Activated naive CD8-positive, alpha-beta T cell treated with anti-CD3 and anti-CD28 coated beads for 36 hours (primary cell): ENCODE results near the gene ADCY5. TPM values are rescaled to one million over a fixed set of nuclear protein-coding genes. Genes with fewer than 3 reads are reported as not detected.

Experiments used
- DNase-seq: peaks from one replicate; pipeline ENCODE4 v3.0.0; 2021
- H3K27ac Mint-ChIP-seq: one replicate; pipeline ENCODE4 v1.8.0; 2022; ENCODE audit warnings: mild to moderate bottlenecking, moderate library complexity, mixed read lengths
- H3K27me3 Mint-ChIP-seq: one replicate; pipeline ENCODE4 v1.8.0; 2022; ENCODE audit warnings: mild to moderate bottlenecking, mixed read lengths
- H3K36me3 Mint-ChIP-seq: one replicate; pipeline ENCODE4 v1.8.0; 2021; ENCODE audit warnings: mild to moderate bottlenecking, mixed read lengths
- H3K4me1 Mint-ChIP-seq: one replicate; pipeline ENCODE4 v1.8.0; 2021; ENCODE audit warnings: mixed read lengths
- H3K4me3 Mint-ChIP-seq: one replicate; pipeline ENCODE4 v1.8.0; 2022; ENCODE audit warnings: mild to moderate bottlenecking, moderate library complexity, mixed read lengths
- H3K9me3 Mint-ChIP-seq: one replicate; pipeline ENCODE4 v1.8.0; 2022; ENCODE audit warnings: mixed read lengths
- total RNA-seq, 2 experiments: library from RNA; stranded (reverse); gene quantifications; one replicate each; pipeline ENCODE4 v1.2.3, GENCODE V29; 2021

The ADCY5 gene
- total RNA-seq, 2 experiments from 2014 or later, result not detected

DNA sequence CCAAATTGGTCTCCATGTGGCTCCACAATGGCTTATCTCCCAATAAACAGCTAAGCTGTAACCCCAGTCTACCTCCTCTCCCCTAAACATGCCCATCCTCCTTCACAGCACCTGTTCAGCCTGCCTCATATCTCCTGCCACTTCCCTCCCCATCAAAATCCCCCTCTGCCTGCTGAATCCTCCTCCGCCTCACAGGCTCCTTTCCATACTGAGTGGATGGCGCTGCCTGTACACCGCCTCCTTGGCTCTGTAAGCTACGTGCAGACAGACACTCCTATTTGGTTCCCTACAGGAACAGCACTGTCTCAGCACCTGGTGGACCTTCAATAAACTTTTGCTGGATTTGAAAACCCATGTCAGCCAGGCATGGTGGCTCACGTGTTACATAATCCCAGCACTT lies 53.7 kb downstream of the ADCY5 start:
- H3K4me1 Mint-ChIP-seq, result no peaks in the 10 kb centered on the region
- H3K27me3 Mint-ChIP-seq, result peaks cover 22% of the 10 kb centered on the region
- H3K36me3 Mint-ChIP-seq, result no peaks in the 10 kb centered on the region
- no peak overlapping the region for H3K4me3 Mint-ChIP-seq
- no peaks in the 10 kb centered on the region for H3K9me3 Mint-ChIP-seq
- H3K27ac Mint-ChIP-seq, result no peak overlapping the region
- no peak for DNase-seq

DNA sequence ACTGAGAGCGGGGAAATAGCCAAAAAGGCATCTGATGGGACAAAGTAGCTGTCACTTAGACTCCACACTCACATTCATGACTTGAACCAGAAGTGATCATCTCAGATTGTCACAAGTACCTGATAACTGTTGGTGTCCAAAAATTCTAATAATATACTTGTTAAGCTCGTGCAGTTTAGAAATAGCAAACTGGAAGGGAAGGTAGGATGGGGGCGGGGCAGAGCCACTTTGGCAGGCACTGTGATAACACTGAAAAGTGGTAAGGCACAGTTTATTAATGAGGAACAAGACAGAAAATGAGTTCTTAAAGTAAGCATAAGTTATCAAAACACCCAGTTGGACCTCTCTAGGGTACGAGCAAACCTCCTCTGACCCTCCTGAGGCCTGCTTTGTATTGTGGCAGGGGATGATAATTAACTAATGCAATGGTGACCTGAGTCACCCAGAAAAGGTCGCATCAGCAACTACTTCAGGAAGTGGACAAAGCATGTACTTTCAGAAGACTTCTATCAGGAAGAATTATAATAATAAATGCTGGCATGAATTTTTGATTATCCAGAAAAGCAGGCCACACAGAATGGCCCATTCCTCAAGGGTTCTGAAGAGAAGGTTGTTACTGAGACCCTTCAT lies 54.4 kb downstream of the ADCY5 start:
- Mint-ChIP-seq H3K36me3 (no peaks in the 10 kb centered on the region), H3K27me3 (peaks cover 22% of the 10 kb centered on the region)

DNA sequence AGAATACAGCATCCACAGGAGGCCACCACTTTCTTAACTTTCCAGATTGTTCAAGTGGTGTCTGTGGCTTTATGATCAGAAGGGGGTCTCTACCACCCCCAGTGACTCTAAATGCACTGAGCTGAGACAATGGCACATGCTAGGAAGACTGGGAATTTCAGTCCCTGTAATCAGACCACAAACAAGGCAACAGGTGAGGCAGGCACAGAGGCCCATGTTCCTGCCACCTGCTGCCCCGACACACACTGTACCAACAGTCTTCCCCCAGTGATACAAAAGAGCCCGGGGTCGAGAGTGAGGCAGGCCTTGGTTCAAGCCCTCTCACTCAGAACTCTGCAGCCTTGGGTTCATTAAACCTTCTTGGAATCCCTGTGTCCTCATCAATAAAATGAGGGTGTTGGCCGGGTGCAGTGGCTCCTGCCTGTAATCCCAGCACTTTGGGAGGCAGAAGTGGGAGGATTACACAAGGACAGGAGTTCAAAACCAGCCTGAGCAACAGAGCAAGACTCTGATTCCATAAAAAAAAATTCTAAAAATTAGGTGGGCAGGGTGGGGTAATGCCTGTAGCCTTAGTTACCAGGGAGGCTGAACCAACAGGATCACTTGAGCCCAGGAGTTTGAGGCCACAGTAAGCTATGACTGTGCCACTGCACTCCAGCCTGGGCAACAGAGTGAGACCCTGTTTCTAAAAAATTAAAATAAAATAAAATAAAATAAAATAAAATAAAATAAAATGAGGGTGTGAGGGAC lies 55.8 kb downstream of the ADCY5 start:
- Mint-ChIP-seq H3K4me1 (no peaks in the 10 kb centered on the region), H3K4me3 (no peak overlapping the region), H3K27ac (no peak overlapping the region), H3K27me3 (peaks cover 17% of the 10 kb centered on the region), H3K36me3 (no peaks in the 10 kb centered on the region), H3K9me3 (no peaks in the 10 kb centered on the region)
- DNase-seq, result no peak

More for the DNA sequence above, 54.4 kb downstream of the ADCY5 start:
- Mint-ChIP-seq H3K4me3 (no peak overlapping the region), H3K27ac (no peak overlapping the region), H3K9me3 (no peaks in the 10 kb centered on the region), H3K4me1 (no peaks in the 10 kb centered on the region)
- DNase-seq, result no peak

DNA sequence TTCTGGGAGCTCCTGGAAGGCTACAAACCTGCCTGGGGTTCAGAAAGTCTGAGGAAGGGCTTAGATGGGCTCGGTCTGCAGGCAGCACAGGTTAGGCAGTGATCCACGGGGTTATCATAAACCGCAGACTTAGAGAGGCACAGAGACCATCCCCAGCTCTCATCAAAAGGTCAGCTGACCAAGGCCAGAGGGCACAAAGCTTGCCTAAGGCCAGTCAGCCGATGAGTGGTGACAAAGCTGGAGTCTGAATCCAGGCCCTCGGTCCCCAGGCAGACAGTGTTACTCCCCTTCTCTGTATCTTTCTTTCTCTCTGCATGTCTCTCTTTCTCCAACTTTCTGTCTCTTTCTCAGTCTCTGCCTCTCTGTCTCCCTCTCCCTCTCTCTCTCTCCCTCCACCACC lies 56.5 kb downstream of the ADCY5 start:
- no peak overlapping the region for H3K27ac Mint-ChIP-seq
- no peak for DNase-seq
- no peak overlapping the region for H3K4me3 Mint-ChIP-seq
- H3K27me3 Mint-ChIP-seq, result peaks cover 17% of the 10 kb centered on the region
- H3K36me3 Mint-ChIP-seq, result no peaks in the 10 kb centered on the region
- H3K9me3 Mint-ChIP-seq, result no peaks in the 10 kb centered on the region
- no peaks in the 10 kb centered on the region for H3K4me1 Mint-ChIP-seq

DNA sequence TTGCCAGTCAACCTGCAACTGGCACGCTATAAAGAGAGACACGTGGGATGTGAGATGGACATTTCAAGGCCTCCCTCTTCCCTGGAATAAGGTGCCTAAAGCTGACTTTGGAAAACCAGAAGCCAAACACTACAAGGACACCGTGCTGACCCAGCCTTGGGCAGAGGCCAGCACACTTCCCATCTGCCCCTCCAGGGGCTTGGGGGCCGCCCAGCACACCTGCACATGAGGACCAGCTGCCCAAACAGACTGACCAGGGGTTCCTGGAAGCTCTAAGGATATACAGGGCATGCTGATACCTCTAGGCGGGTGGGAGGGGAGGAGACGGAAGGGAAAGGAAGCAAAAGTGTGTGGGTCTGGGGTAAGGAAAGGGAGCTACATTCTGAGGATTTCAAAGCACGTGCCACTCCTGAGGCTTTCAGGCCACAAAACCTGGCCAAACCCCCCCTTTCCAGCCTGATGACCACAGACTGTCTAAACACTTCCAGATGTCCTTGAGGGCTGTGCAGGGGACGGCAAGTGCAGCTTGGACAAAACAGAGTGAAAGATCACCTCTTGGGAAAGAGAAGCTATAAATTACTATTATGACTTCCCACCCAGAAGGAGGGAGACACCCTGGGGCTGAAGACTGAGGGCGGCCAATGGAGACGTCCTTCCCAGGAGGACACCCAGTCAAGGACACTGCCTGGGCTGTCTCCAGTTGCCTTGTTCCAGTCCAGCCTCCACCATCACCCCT lies 57.9 kb downstream of the ADCY5 start:
- H3K9me3 Mint-ChIP-seq, result no peaks in the 10 kb centered on the region
- H3K4me1 Mint-ChIP-seq, result no peaks in the 10 kb centered on the region
- H3K36me3 Mint-ChIP-seq, result no peaks in the 10 kb centered on the region
- no peak overlapping the region for H3K4me3 Mint-ChIP-seq
- peaks cover 17% of the 10 kb centered on the region for H3K27me3 Mint-ChIP-seq
- no peak overlapping the region for H3K27ac Mint-ChIP-seq
- DNase-seq, result no peak

DNA sequence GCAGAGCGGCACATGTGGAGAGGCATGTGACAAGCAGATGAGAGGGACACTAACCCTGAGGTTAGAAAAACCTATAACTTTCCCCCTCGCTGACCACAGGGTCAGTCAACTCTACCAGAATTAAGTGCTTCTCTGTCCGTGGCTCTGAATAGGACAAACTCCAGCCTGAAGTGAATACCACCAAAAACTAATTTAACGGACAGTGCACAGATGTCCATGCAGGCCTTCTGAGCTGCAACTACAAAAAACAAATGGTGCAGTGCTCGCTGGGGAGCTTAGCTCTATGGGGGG lies 59.3 kb downstream of the ADCY5 start:
- DNase-seq, result no peak
- Mint-ChIP-seq H3K36me3 (no peaks in the 10 kb centered on the region), H3K27ac (no peak overlapping the region), H3K27me3 (peaks cover 10% of the 10 kb centered on the region), H3K9me3 (no peaks in the 10 kb centered on the region), H3K4me3 (no peak overlapping the region), H3K4me1 (no peaks in the 10 kb centered on the region)

DNA sequence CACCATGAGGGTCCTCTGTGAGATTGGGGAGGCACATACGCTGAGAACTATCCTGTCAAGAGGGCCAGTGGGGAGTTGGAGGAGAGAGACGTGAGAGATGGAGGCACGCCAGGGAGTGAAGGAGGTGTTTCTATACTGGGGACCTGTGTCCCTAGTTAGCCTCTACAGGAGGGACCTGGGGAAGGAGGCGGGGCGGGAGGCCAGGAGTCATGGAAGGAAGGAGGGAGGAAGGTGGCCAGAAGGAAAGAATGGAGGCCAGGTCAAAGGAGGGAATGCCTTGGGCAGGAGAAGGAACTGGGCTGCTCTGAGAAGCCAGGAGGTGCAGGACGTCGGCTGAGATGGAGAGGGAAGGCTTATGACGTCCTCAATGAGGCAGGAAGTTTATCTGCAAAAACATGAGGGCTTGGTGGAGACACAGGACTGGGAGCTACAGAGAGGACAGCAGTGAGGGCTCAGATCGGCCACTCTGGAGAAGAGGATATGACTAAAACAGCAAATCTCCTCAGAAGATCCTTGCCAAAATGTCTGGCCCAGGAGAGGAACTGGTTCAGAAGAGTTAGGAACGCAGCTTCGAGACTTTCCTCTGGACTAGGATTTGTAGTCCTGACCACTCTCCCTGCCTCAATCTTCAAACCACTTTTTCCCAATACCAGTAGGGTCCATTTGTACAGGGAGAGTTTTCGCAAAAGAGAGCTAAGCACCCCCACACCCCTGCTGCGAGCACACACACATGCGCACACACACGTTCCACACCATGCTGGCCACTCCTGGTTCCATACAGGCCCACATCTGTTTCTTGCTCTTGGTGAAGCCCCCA lies 59.9 kb downstream of the ADCY5 start:
- Mint-ChIP-seq H3K9me3 (no peaks in the 10 kb centered on the region), H3K27me3 (peaks cover 5% of the 10 kb centered on the region), H3K4me1 (no peaks in the 10 kb centered on the region), H3K36me3 (no peaks in the 10 kb centered on the region), H3K27ac (no peak overlapping the region), H3K4me3 (no peak overlapping the region)
- DNase-seq, result no peak

DNA sequence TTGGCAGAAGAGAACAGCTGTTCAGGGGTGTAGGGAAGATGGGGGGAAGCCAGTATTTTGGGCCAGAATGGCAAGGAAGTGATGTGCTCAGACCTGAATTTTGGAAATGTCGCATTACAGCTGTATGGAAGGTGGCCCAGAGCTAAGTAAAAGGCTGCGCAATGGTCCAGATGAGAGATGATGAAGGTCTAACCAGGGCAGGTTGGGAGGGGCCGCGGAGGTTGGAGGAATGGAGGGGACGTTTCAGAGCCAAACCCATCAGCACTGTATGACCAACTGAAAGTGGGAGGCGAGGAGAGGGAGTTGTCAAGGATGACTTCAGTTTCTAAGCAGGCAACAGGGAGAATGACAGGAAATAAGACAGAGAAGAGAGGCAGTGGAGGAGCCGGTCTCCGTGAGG lies 60.8 kb downstream of the ADCY5 start:
- H3K36me3 Mint-ChIP-seq, result no peaks in the 10 kb centered on the region
- H3K4me3 Mint-ChIP-seq, result no peak overlapping the region
- DNase-seq, result no peak
- H3K27me3 Mint-ChIP-seq, result peaks cover 4% of the 10 kb centered on the region
- H3K4me1 Mint-ChIP-seq, result no peaks in the 10 kb centered on the region
- H3K27ac Mint-ChIP-seq, result no peak overlapping the region
- no peaks in the 10 kb centered on the region for H3K9me3 Mint-ChIP-seq

DNA sequence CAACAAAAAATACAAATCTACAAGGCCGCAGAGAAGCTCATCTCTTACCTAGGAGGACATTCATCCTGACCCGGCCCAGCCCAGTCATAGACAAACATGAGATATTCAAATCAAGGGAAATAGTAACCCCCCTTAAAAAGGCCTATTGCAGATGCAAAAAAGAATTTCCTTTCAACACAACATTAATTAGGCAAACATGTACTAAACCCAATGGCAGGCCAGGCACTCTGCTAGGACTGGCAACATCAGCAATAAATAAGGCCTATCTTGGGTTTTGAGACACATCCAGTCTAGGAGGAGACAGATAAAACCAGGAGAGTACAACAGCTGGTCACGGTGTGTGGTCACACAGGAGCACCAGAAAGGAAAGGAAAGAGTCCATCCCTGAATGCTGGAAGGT lies 61.4 kb downstream of the ADCY5 start:
- Mint-ChIP-seq H3K4me1 (no peaks in the 10 kb centered on the region), H3K27me3 (peaks cover 4% of the 10 kb centered on the region), H3K36me3 (no peaks in the 10 kb centered on the region), H3K27ac (no peak overlapping the region), H3K4me3 (no peak overlapping the region), H3K9me3 (no peaks in the 10 kb centered on the region)
- DNase-seq, result no peak

DNA sequence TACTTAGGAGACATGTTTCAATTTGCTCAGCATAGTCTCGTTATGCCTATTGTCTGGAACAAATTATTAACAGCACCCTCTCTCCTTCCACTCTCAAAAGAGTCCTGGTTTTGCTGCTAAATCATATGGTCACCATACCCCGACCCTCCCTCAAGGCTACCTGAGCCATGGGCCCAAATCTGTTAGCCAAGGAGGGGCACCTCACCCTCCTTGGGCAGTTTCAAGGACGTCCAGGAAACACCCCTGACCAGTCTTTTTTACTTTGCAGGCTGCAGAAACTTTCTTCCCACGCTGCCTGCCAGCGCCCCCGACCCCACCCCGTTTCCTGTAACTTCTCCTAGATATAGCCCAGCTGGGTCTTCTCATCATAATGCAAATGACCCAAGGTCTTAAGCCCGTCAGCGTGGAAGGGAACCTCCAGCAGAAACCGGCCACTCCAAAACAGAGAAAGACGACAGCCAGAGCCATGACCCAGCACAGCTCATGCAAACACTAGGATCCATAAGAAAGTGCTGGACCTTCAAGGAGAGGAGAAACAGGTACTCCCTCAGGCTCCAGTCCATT lies 62.3 kb downstream of the ADCY5 start:
- no peak for DNase-seq
- H3K27me3 Mint-ChIP-seq, result peaks cover 4% of the 10 kb centered on the region
- H3K9me3 Mint-ChIP-seq, result no peaks in the 10 kb centered on the region
- H3K4me3 Mint-ChIP-seq, result no peak overlapping the region
- H3K27ac Mint-ChIP-seq, result no peak overlapping the region
- no peaks in the 10 kb centered on the region for H3K4me1 Mint-ChIP-seq
- H3K36me3 Mint-ChIP-seq, result no peaks in the 10 kb centered on the region

DNA sequence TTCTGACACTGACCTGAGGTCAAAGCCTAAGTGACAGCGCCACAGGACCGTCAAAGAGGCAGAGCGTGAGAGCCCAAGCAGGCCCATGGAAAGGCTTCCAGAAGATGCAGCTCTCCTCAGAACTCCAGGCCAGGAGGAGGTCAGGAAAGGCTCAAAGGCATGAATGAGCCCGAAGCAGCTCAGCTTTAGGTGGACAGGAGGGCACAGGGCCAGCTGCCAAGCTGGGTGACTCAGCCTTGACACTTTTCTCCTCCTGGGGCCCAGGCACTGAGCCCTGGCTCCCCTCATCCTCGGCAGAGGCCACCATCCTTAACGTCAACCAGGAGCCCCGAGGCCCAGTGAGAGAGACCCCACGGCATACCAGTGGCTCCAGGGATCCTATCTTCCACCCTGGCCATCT lies 62.9 kb downstream of the ADCY5 start:
- no peaks in the 10 kb centered on the region for H3K36me3 Mint-ChIP-seq
- no peak for DNase-seq
- no peaks in the 10 kb centered on the region for H3K4me1 Mint-ChIP-seq
- H3K27ac Mint-ChIP-seq, result no peak overlapping the region
- no peak overlapping the region for H3K4me3 Mint-ChIP-seq
- peaks cover 4% of the 10 kb centered on the region for H3K27me3 Mint-ChIP-seq
- H3K9me3 Mint-ChIP-seq, result no peaks in the 10 kb centered on the region

DNA sequence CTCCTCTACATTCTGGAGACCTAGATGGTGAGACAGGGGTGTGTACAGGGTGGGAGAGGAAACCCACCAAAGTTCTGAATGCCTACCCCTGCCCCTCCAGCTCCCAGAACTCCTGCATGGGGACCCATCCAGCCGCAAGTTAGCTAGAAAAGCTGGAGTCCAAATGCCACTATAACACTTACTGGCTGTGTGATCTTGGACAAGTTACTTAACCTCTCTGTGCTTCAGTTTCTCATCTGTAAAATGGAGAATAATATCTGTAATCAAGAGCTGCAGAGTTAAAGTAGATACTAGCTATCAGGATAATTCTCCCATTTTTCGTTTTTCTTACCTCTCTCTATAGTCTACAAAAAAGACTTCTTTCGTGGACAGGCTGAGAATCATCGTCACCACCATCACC lies 63.4 kb downstream of the ADCY5 start:
- H3K27me3 Mint-ChIP-seq, result peaks cover 4% of the 10 kb centered on the region
- H3K4me3 Mint-ChIP-seq, result no peak overlapping the region
- H3K36me3 Mint-ChIP-seq, result no peaks in the 10 kb centered on the region
- no peak overlapping the region for H3K27ac Mint-ChIP-seq
- no peaks in the 10 kb centered on the region for H3K9me3 Mint-ChIP-seq
- no peaks in the 10 kb centered on the region for H3K4me1 Mint-ChIP-seq
- no peak for DNase-seq

DNA sequence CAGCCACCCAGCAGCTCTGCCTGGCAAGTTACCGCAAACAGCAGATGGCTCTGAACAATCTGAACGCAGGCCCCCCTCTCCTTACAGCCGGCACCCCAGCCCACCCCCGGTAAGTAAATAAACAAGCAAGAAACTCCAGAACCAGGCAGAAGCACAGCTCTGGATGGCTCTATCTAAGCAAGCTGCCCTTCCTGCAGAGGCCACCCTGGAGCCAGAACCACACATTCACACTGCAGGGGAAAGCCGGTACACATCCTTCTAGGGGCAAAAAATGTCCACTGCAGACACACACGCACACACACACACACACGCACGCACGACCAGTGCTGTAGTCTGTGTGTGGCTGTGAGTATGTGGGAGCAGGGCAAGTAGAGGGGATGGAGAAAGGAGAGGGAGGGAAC lies 63.9 kb downstream of the ADCY5 start:
- H3K9me3 Mint-ChIP-seq, result no peaks in the 10 kb centered on the region
- H3K27me3 Mint-ChIP-seq, result peaks cover 4% of the 10 kb centered on the region
- no peaks in the 10 kb centered on the region for H3K4me1 Mint-ChIP-seq
- DNase-seq, result no peak
- no peak overlapping the region for H3K27ac Mint-ChIP-seq
- no peaks in the 10 kb centered on the region for H3K36me3 Mint-ChIP-seq
- H3K4me3 Mint-ChIP-seq, result no peak overlapping the region

DNA sequence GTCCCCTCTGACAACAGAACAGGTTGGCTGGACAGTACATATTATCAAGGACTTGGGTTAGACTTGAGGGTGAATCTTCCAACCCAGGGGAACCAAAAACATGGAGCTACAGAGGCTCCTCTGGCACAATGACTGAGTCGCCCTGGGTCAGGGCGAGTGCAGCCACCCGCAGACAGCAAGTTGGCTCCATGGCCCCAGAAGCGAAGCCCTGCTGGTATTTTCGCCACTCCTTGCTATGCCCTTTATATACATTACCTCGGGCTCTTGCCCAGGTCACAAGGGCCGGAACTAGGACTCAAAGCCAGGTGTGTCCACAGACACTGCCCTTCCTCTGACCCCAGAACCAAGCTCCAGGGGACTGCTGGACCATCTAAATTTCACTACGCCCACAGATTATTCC lies 64.6 kb downstream of the ADCY5 start:
- Mint-ChIP-seq H3K27me3 (peaks cover 4% of the 10 kb centered on the region), H3K9me3 (no peaks in the 10 kb centered on the region), H3K27ac (no peak overlapping the region), H3K4me1 (no peaks in the 10 kb centered on the region), H3K4me3 (no peak overlapping the region), H3K36me3 (no peaks in the 10 kb centered on the region)
- DNase-seq, result no peak
